Dermis microvascular lymphatic vessel endothelial cell (primary cell): Measurements from ENCODE around the gene CMBL. TPM values are rescaled to one million over a fixed set of nuclear protein-coding genes. Genes with fewer than 3 reads are reported as not detected.
"Not testable (repeated sequence)": the region's sequence is repeated elsewhere in the genome, so short reads cannot be mapped to it uniquely, and the experiment has no call there.

Experiments used
- DNase-seq, 2 donors: peaks; one replicate each; pipeline versions ENCODE4 v3.0.0 to v3.0.0-alpha.2; 2010; ENCODE audit warnings: low read depth in 2 of 2
- total RNA-seq: library from RNA; depleted of rRNA; stranded (reverse); fragments of >200 nt; gene quantifications from 2 replicates; pipeline ENCODE4 v1.2.1, GENCODE V29; 2014

Gene CMBL
- total RNA-seq, 1 donor from 2014 or later = 3.7 TPM

DNA sequence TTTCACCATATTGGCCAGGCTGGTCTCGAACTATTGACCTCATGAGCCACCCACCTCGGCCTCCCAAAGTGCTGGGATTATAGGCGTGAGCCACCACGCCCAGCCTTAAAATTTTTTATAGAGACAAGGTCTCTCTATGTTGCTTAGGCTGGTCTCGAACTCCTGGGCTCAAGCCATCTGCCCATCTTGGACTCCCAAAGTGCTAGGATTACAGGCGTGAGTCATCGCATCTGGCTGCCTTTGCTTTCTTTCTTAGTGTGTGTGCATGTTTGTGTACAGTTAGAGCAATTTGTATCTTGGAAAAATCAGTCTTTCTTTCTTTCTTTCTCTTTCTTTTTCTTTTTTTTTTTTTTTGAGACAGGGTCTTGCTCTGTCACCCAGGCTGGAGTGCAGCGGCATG lies 22.3 kb downstream of the CMBL start:
- DNase-seq = not testable (repeated sequence)

GRCh38 chr5:10283927-10284635 lies 23.6 kb downstream of the CMBL start:
- DNase-seq = peak; percentile 60 to 78

- DNase-seq = no peak
These were observed 27.6 kb downstream of the CMBL start for GRCh38 chr5:10279925-10280720.

GRCh38 chr5:10279328-10279727 lies 28.4 kb downstream of the CMBL start:
- no peak for DNase-seq

- no peak for DNase-seq
These were observed 28.9 kb downstream of the CMBL start for GRCh38 chr5:10278658-10279279.

DNA sequence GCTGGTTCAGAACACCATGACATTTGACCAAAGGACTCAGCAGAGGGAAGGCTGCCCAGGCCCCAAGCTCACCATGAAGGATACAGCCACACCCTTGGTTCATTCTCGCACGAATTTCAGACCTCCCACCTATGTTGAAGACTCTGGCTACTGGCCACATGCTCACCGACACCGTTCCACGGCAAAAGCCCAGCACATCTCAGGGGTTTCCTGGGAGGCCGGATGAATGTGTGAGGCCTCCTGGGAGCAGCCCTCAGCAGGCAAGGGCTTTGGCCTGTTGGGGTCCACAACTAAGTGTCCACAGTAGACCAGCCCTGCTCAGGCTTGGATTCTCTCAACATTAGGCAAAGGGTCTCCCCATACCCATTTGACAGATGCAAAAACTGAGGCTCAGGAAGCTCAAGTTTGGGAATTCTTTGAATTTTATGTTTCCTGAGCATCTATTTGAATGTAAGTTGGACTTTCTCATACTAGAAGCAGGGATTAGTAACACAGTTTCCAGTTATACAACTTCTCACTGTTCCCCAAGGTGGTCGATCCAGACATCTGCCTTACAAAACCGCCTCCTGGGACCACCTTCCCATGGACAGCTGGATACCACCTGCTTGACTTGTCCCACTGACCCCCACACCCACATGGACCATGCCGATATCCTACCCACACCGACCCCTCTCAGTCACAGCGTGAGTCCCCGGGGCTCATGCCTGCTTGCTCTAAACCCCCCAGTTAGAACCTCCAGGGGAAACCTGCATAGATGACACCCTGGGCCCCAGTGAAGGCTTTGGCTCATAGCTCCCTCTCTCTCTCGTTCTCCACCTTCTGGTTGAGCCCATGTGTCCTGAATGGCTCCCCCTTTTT lies 29.7 kb downstream of the CMBL start:
- no peak for DNase-seq

DNA sequence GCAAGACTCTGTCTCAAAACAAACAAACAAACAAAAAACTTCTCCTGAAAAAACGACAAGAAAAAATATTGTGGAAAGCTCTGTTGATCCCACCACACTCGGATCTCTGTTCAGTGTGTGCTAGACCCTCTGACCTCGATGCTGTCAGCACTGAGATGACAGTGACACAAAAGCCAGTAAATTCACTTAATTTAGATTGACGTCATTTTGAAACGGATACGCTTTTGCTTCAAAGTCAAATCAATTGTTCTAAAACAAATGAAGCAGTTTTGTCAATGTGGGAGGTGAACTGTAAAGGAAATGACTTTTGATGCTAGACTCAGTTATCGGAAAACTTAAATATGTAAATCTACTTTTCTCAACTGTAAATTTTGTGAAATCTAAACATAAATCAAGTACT lies 31.0 kb downstream of the CMBL start:
- peak; percentile 57 to 88 for DNase-seq

DNA sequence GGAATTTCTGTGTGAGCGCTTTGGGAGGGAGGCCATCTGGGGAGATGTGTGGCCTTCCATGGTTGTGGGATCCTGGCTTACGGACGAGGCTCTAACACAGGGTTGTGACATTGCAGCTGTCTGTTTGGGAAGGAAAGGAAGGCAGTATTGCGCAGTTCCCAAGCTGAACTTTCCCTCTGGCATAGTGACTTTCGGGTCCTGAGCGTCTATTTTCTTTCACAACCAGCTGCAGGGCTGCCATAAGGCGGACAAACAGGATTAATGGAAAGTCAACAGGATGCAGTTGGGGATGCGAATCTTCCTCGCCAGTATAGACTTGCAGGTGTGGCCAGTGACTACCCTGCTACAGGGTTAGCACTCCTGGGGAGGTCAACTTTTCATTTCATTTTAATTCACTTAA lies 31.7 kb downstream of the CMBL start:
- DNase-seq = peak; percentile 29 to 81

DNA sequence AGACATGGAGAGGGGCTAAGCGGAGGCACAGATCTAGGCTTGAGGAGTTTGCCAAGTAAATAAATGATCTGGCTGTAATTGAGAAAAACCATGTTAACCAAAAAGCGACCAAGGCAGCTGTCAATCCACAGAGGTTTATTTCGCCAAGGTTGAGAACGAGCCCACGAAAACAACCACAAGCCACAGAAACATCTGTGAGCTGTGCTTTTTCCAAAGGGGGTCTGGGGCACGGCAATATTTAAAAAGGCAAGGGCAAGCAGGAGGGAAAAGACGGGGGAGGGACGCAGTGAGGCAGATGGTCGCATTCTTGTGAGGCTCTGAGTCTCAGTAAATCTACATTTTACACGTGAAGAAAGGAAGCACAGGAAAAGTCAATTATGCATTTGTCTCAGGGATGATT lies 32.2 kb downstream of the CMBL start:
- DNase-seq = no peak

DNA sequence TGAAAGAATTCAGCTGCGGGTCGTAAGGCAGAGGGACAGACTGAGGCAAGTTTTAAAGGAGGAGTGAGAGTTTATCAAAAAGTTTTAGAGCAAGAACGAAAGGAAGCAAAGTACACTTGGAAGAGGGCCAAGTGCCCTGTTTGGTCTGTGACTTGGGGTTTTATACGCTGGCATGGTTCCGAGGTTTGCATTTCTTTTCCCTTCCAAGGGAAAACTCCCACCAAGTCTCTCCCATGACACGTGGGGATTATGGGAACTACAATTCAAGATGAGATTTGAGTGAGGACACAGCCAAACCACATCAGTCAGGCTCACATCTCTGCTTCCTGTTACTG lies 34.9 kb downstream of the CMBL start:
- DNase-seq = peak in 1 of 2 donors; percentile 17

DNA sequence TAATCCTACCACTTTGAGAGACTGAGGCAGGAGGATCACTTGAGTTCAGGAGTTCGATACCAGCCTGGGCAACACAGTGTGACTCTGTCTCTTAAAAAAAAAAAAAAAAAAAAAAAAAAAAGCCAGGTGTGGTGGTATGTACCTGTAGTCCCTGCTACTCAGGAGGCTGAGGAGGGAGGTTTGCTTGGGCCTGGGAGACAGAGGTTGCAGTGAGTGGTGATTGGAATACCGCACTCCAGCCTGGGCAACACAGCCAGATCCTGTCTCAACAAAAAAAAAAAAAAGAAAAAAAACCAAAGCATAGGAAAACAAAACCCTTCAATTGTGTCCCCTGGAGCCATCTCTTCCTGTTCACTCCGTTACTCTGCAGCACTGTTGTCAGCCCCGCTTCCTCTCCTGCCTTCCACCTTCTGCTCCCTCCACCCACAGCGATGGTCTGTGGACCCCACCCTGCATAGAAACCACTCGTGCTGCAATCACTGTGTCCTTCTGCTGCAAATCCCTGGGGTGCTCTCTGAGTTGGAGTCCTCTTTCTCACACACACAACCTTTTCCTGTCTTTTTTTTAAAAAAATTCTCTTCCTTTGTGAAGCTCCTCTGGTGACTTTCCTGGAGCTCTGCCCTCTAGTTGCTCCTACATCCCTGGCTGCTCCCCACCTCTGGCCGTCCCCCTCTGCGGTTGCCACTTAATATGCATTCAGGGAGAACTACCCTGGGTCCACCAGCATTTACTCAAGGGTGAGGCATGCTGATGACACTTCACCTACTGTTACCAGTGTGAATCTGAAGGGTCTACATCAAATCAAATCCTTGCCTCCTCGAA lies 35.4 kb downstream of the CMBL start:
- DNase-seq = no peak

- no peak for DNase-seq
These were observed 39.6 kb downstream of the CMBL start for GRCh38 chr5:10268100-10268499.

DNA sequence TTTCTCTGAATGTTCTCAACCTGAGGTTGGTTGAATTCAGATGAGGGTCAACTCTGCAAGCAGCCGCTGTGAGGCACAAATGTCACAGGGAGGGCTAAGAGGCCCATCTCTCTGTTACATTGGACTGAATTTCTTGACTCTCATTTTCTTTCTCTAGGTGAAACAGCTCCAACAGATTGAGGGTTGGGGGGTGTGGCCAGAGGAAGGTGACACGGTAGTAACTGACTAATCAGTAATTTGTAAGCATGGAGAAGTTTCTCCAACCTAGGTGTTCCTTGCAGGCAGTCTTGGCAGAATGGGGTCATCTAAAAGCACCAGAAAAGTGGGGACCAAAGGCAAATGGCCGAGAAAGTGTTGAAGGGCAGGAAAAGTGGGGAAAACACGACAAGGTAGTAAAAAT lies 40.9 kb downstream of the CMBL start:
- no peak for DNase-seq

DNA sequence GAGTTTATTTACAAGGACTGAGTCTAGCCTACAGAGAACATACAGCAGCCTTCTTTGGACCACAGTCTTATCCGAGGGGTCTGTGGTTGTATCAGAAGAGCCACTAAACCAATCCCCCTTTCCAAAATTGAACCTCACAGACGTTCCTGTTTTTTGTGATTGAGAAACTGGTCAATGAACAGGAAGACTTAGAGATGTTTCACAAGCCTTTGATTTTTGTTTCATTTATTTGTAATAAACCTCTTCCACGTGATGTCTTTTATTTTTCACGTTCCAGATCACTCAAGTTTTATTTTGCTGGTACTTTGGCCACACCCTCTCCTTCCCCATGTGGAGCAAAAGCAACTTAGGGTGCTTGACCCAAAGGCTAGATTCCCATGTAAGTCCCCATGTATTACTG lies 41.6 kb downstream of the CMBL start:
- DNase-seq = no peak

DNA sequence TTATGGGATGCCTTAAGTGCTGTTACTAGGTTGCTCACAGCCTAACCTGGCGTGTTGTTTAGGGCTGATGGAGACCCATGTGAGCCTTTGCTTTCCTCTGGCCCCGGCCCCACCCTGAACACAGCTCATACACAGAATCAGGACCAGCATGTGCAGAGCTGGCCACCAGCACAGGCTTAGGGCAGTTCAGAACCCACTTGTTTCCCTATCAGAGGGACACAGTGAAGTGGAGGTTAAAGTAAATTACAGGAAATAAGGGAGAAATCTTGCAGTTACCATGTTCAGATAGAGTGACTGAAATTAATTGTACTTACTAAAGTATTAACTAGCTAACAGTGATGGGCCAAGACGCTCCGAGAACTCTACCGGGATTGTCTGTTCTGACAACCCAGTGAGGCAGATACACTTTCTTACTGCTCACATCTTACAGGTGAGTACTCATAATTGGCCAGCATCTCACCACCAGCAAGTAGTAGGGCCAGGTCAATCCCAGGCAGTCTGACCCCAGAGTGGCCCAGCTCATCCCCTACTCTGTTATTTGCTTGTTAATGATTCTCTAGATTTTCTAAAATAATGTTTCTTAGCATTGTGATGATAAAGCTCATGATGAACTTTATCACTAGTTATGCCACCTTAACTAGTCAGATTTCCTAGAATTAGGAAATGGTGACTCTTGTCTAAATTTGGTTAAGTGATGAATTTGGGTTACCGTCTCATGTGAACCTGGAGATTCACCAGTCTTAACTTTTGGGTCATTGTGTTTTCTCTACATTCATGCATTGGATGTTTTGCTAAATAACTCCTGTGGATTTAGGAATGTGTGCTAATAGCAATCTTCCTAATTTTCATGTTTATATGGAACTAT lies 42.2 kb downstream of the CMBL start:
- no peak for DNase-seq

DNA sequence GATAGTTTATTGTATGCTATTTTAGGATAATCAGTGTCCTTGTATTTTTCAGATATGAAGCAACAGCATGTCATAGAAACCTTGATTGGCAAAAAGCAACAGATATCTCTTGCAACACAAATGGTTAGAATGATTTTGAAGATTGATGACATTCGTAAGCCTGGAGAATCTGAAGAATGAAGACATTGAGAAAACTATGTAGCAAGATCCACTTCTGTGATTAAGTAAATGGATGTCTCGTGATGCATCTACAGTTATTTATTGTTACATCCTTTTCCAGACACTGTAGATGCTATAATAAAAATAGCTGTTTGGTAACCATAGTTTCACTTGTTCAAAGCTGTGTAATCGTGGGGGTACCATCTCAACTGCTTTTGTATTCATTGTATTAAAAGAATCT lies 43.1 kb downstream of the CMBL start:
- DNase-seq = no peak

GRCh38 chr5:10262995-10263394 lies 44.7 kb downstream of the CMBL start:
- no peak for DNase-seq

GRCh38 chr5:10262121-10262774 lies 45.5 kb downstream of the CMBL start:
- peak in 1 of 2 donors; percentile 19 for DNase-seq

DNA sequence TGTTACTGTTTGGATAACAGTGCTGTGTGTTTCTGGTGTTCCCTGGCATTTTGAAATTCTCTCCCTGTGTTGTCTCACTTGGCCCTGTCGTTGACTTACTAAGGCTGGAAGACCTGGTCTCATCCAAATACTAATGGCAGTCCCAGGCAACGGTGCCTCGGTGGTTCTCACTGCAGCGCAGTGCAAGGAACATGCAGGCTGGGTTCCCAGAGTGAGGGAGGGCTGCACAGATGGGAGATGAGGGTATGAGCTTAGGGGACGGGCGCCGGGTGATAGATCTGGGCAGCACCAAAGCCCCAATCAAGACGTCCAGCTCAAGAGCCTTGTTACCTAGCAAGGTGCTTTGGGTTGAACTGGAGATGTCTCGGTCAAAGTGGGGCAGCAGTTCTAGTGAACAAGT lies 46.6 kb downstream of the CMBL start:
- DNase-seq = no peak
